ENCODE measurements around the gene MYH10.

MYH10 gene

GRCh38 chr17:8436844-8437171, 193.7 kb downstream of the MYH10 start:
- DNase-seq: no peak

GRCh38 chr17:8436169-8436843, 194.2 kb downstream of the MYH10 start:
- DNase-seq: peak; percentile 50 to 64

GRCh38 chr17:8435245-8436168, 195.0 kb downstream of the MYH10 start, which contains the start of gene NDEL1:
TSS of gene NDEL1 (plus strand) at chr17:8435884. CDS start at chr17:8444272, 8,388 bp downstream.
- peak; percentile 98 for DNase-seq

GRCh38 chr17:8430966-8431365, 199.6 kb downstream of the MYH10 start:
- DNase-seq: no peak

GRCh38 chr17:8426802-8427201, 203.7 kb downstream of the MYH10 start:
- no peak for DNase-seq

- DNase-seq: no peak
Measured at GRCh38 chr17:8426094-8426720, 204.3 kb downstream of the MYH10 start.
